Loucy (cell line): Measurements from ENCODE around the gene AGAP1.

Source experiments
- H2AFZ ChIP-seq: fragments of 200-600 bp; sonication (generic); 2 replicates; pipeline ENCODE4 v1.6.0; 2016; ENCODE audit warnings: antibody characterized with exemption, mild to moderate bottlenecking, low read length, moderate library complexity
- H3F3A ChIP-seq: fragments of 200-600 bp; 2 replicates; pipeline ENCODE4 v1.6.0; 2016; ENCODE audit warnings: antibody characterized with exemption, low read depth, mild to moderate bottlenecking
- H3K27me3 ChIP-seq: fragments of 200-600 bp; sonication (generic); 2 replicates; pipeline ENCODE4 v1.6.1; 2014; ENCODE audit warnings: low read length, mild to moderate bottlenecking; ENCODE audit not compliant: insufficient read depth, poor library complexity, severe bottlenecking
- H3K36me3 ChIP-seq: fragments of 200-600 bp; sonication (generic); 2 replicates; pipeline ENCODE4 v1.6.1; 2016; ENCODE audit warnings: low read length; ENCODE audit not compliant: insufficient read depth
- H3K4me1 ChIP-seq: fragments of 200-600 bp; sonication (generic); 2 replicates; pipeline ENCODE4 v1.5.1; 2014; ENCODE audit warnings: low read length, mild to moderate bottlenecking; ENCODE audit not compliant: insufficient read depth, poor library complexity, severe bottlenecking
- H3K4me2 ChIP-seq: fragments of 200-600 bp; sonication (generic); 2 replicates; pipeline ENCODE4 v1.6.0; 2014; ENCODE audit warnings: antibody characterized with exemption, low read length, low read depth, mild to moderate bottlenecking; ENCODE audit not compliant: poor library complexity, severe bottlenecking
- H3K4me3 ChIP-seq: fragments of 200-600 bp; sonication (generic); 2 replicates; pipeline ENCODE4 v1.5.1; 2014; ENCODE audit warnings: low read length, mild to moderate bottlenecking, mixed read lengths; ENCODE audit not compliant: poor library complexity, severe bottlenecking
- H3K79me2 ChIP-seq: fragments of 200-600 bp; sonication (generic); 2 replicates; pipeline ENCODE4 v1.6.1; 2014; ENCODE audit warnings: low read length; ENCODE audit not compliant: insufficient read depth
- H3K9ac ChIP-seq: fragments of 200-600 bp; sonication (generic); 2 replicates; pipeline ENCODE4 v1.6.0; 2014; ENCODE audit warnings: mild to moderate bottlenecking, low read depth, low read length, moderate library complexity; ENCODE audit not compliant: poor library complexity, severe bottlenecking
- H3K9me2 ChIP-seq: fragments of 200-600 bp; sonication (generic); replicated peaks from 2 replicates; pipeline ENCODE4 v1.6.1; 2016; ENCODE audit warnings: low read depth, low read length, mixed read lengths
- H3K9me3 ChIP-seq: fragments of 200-600 bp; sonication (generic); 2 replicates; pipeline ENCODE4 v1.6.1; 2014; ENCODE audit warnings: mild to moderate bottlenecking, antibody characterized with exemption, low read length, low read depth; ENCODE audit not compliant: insufficient read depth
- H4K20me1 ChIP-seq: fragments of 200-600 bp; sonication (generic); 2 replicates; pipeline ENCODE4 v1.6.0; 2014; ENCODE audit warnings: antibody characterized with exemption, low read length, mild to moderate bottlenecking; ENCODE audit not compliant: insufficient read depth, poor library complexity, severe bottlenecking
- EZH2phosphoT487 ChIP-seq: fragments of 200-600 bp; IDR thresholded peaks from 2 replicates; pipeline ENCODE4 v1.6.1; 2018; ENCODE audit warnings: antibody characterized with exemption, mild to moderate bottlenecking, moderate library complexity, borderline replicate concordance
- TF ChIP-seq, protein P1 (sequence below): fragments of 200-600 bp; sonication (generic); conservative IDR thresholded peaks from 2 replicates; pipeline ENCODE4 v1.5.1; 2014; ENCODE audit warnings: mild to moderate bottlenecking, antibody characterized with exemption, low read length

Gene AGAP1

GRCh38 chr2:235501673-235502031 is 7.8 kb downstream of the AGAP1 start:
- H3K9me3 ChIP-seq, result no peaks in the 10 kb centered on the region
- H3K27me3 ChIP-seq, result no peaks in the 10 kb centered on the region
- no peaks in the 10 kb centered on the region for H3F3A ChIP-seq
- peak overlapping the region; percentile 32 for H2AFZ ChIP-seq
- H3K79me2 ChIP-seq, result no peaks in the 10 kb centered on the region
- H3K4me2 ChIP-seq, result peak overlapping the region; percentile 64
- no peaks in the 10 kb centered on the region for H3K36me3 ChIP-seq
- H3K9ac ChIP-seq, result no peak overlapping the region
- TF ChIP-seq, protein P1, sequence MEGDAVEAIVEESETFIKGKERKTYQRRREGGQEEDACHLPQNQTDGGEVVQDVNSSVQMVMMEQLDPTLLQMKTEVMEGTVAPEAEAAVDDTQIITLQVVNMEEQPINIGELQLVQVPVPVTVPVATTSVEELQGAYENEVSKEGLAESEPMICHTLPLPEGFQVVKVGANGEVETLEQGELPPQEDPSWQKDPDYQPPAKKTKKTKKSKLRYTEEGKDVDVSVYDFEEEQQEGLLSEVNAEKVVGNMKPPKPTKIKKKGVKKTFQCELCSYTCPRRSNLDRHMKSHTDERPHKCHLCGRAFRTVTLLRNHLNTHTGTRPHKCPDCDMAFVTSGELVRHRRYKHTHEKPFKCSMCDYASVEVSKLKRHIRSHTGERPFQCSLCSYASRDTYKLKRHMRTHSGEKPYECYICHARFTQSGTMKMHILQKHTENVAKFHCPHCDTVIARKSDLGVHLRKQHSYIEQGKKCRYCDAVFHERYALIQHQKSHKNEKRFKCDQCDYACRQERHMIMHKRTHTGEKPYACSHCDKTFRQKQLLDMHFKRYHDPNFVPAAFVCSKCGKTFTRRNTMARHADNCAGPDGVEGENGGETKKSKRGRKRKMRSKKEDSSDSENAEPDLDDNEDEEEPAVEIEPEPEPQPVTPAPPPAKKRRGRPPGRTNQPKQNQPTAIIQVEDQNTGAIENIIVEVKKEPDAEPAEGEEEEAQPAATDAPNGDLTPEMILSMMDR, result no peak
- no peak for TF ChIP-seq EZH2phosphoT487
- H3K9me2 ChIP-seq, result no peaks in the 10 kb centered on the region
- H4K20me1 ChIP-seq, result no peaks in the 10 kb centered on the region
- H3K4me1 ChIP-seq, result peaks cover 12% of the 10 kb centered on the region
- H3K4me3 ChIP-seq, result peak overlapping the region; percentile 53

DNA sequence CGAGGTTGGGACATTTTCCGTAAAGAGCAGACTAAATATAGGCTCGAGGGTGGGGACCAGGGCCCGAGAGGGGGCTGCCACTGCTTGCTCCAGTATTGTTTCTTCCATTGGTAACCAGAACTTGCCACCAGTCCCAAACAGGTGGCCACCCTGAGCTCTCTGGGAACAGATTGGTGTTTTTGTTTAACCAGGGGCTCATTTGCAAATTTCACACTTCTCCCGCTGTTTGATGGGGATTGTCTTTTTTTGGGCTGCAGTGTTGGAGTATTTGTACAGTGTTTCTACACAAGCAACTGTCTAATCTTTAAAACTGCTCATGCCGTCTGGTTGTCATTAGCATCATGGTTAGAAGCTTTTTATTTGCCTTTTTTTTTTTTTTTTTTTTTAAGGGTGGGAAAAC is 8.5 kb downstream of the AGAP1 start:
- H3K27me3 ChIP-seq, result no peaks in the 10 kb centered on the region
- no peaks in the 10 kb centered on the region for H3K79me2 ChIP-seq
- no peaks in the 10 kb centered on the region for H3K36me3 ChIP-seq
- H3K9ac ChIP-seq, result no peak overlapping the region
- H2AFZ ChIP-seq, result 0 out of 2 replicates have a peak overlapping the region, but pooled peaks have one; percentile 32
- H3K4me1 ChIP-seq, result peaks cover 12% of the 10 kb centered on the region
- peak overlapping the region; percentile 64 for H3K4me2 ChIP-seq
- H4K20me1 ChIP-seq, result no peaks in the 10 kb centered on the region
- H3K9me3 ChIP-seq, result no peaks in the 10 kb centered on the region
- H3K4me3 ChIP-seq, result no peak overlapping the region
- no peaks in the 10 kb centered on the region for H3F3A ChIP-seq
- TF ChIP-seq, protein P1, result no peak
- H3K9me2 ChIP-seq, result no peaks in the 10 kb centered on the region

DNA sequence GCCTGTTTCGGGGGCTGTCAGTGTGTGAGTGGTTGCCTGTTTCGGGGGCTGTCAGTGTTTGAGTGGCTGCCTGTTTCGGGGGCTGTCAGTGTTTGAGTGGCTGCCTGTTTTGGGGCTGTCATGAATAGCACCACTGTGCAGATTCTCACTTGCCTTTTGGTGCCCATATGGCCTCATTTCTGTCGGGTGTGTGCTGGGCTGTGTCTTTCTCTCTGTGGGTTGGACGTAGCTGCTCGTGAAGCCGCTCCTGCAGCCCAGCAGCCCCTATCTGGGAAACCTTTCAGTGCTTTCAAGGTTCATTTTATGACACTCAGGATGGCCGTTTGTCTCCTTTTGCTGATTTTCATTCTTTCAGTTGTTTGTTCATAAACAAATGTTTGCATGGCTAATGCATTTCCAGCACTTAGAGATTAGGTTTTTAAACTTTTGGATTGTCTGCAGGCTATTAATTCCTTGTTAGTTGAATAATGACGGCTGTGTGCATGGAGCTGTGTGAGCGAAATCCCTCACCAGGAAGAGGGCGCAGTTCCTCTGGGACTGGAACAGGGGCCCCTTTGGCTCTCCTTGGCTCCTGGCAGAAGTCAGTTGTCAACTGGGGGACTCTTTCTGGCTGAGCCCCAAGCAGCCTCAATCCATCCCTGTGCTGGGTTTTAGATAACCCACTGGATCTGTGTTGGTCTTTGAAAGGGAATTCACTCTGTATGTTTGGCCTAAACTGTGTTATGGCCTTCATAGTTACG is 10.8 kb downstream of the AGAP1 start:
- no peak overlapping the region for H3K9ac ChIP-seq
- no peaks in the 10 kb centered on the region for H4K20me1 ChIP-seq
- no peak overlapping the region for H3K4me3 ChIP-seq
- no peak overlapping the region for H3K4me2 ChIP-seq
- no peaks in the 10 kb centered on the region for H3K9me3 ChIP-seq
- no peaks in the 10 kb centered on the region for H3K79me2 ChIP-seq
- peaks cover 12% of the 10 kb centered on the region for H3K4me1 ChIP-seq
- H2AFZ ChIP-seq, result no peak overlapping the region
- no peaks in the 10 kb centered on the region for H3K27me3 ChIP-seq
- H3F3A ChIP-seq, result no peaks in the 10 kb centered on the region
- TF ChIP-seq, protein P1, result no peak
- no peak for TF ChIP-seq EZH2phosphoT487
- no peaks in the 10 kb centered on the region for H3K9me2 ChIP-seq
- no peaks in the 10 kb centered on the region for H3K36me3 ChIP-seq
